ENCODE data around the gene SLC5A1.

DNA sequence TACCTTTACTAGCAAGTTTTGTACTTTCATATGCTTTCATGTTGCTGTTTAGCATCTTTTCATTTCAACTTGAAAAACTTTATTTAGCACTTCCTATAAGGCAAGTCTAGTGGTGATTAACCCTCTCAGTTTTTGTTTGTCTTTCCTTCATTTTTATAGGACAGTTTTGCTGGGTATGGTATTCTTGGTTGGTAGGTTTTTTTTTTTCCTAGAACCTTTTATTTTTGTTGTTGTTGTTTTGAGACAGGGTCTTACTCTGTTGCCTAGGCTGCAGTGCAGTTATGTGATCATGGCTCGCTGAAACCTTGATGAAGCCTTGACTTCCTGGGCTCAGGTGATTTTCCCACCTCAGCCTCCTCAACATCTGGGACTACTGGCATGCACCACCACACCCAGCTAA lies 29.9 kb upstream of the SLC5A1 start:
- TF ChIP-seq, protein P1, sequence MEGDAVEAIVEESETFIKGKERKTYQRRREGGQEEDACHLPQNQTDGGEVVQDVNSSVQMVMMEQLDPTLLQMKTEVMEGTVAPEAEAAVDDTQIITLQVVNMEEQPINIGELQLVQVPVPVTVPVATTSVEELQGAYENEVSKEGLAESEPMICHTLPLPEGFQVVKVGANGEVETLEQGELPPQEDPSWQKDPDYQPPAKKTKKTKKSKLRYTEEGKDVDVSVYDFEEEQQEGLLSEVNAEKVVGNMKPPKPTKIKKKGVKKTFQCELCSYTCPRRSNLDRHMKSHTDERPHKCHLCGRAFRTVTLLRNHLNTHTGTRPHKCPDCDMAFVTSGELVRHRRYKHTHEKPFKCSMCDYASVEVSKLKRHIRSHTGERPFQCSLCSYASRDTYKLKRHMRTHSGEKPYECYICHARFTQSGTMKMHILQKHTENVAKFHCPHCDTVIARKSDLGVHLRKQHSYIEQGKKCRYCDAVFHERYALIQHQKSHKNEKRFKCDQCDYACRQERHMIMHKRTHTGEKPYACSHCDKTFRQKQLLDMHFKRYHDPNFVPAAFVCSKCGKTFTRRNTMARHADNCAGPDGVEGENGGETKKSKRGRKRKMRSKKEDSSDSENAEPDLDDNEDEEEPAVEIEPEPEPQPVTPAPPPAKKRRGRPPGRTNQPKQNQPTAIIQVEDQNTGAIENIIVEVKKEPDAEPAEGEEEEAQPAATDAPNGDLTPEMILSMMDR (IDR thresholded peaks at IDR 0.05): no peak
- no peak for TF ChIP-seq POLR2AphosphoS5 (IDR thresholded peaks at IDR 0.05; ENCODE audit: low read depth, low read length)
